Large intestine (tissue), 3 donors: Measurements from ENCODE around the gene SSX2IP. TPM values are rescaled to one million over a fixed set of nuclear protein-coding genes. Genes with fewer than 3 reads are reported as not detected.
A peak's percentile ranks its signal among the peaks of the same experiment; 100 is the strongest.

Experiments used
- DNase-seq, 2 donors: peaks; one replicate each; pipeline versions ENCODE4 v3.0.0 to v3.0.0-alpha.2; 2013
- H3K27ac ChIP-seq: one replicate; pipeline ENCODE4 v1.5.1; 2013; ENCODE audit warnings: low read length
- H3K27me3 ChIP-seq: 2 replicates; pipeline ENCODE4 v1.6.1; 2013; ENCODE audit warnings: low read length; ENCODE audit not compliant: control insufficient read depth, insufficient read depth
- H3K36me3 ChIP-seq: 2 replicates; pipeline ENCODE4 v1.6.1; 2013; ENCODE audit warnings: low read length; ENCODE audit not compliant: control insufficient read depth, insufficient read depth
- H3K4me1 ChIP-seq: one replicate; pipeline ENCODE4 v1.6.1; 2013; ENCODE audit warnings: low read length; ENCODE audit not compliant: control insufficient read depth, insufficient read depth
- H3K4me3 ChIP-seq: one replicate; pipeline ENCODE4 v1.5.1; 2013; ENCODE audit warnings: low read length
- H3K9me3 ChIP-seq: one replicate; pipeline ENCODE4 v1.6.1; 2013; ENCODE audit warnings: mild to moderate bottlenecking, low read depth, low read length, moderate library complexity; ENCODE audit not compliant: control insufficient read depth
- WGBS: methylation state at CpG from one replicate; pipeline ENCODE4 v1.1.5; 2013; ENCODE audit warnings: low lambda C conversion rate; ENCODE audit not compliant: insufficient coverage; 5-methylcytosine and 5-hydroxymethylcytosine counted together
- polyA plus RNA-seq: library from polyadenylated mRNA; unstranded; fragments of 120-200 nt; gene quantifications from one replicate; pipeline ENCODE4 v1.2.1, GENCODE V29; 2013

SSX2IP gene
- polyA plus RNA-seq, 1 donor = 96.4 TPM

DNA sequence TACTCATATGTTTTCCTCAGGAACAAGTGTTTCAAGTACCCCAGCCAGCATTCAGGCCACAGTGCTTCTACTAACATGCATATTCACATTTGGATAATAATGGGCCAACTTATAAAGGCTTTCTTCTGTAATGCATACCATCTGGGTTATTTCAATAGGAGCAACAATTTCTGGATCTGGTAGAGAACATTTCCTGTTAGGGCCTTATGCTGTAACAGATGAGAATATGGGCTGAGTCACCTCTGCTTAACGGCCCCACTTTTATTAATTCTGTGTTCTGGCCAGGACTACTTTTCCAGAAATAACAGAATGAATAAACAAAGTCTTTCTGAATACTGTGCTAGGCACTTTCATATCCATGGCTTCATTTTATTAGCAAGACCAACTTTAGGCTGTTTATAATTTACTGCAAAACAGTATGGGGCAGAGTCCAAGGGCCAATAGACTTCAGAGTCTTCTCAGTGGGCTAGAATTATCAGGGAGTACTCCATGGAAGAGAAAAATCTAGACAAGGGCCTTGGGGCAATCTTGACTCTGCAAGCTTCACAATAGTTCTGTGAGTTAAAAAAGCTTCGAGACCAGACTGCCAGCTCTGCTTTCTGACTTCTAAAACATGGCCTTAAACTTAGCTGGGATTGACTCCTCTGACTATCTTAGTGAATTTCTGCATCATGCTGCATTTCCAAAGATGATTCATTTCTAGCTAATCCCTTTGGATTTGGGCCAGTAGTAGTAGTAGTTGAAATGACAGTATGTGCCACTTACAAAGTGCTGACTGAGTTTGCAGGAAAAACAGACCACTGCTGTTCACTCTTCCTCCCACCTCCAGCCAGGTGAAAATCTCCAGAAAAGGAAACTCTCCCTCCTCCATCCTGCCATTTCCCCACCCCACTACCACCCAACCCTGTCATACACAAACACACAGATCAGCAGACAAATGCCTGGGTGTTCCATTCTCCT is 8.2 kb upstream of the SSX2IP start:
- WGBS = no CpG with 5 or more reads among the region's 2 CpGs
- no peak overlapping the region for H3K4me3 ChIP-seq
- H3K9me3 ChIP-seq = no peaks in the 10 kb centered on the region
- DNase-seq = peak in 1 of 2 donors; percentile 80
- H3K4me1 ChIP-seq = peaks cover 25% of the 10 kb centered on the region
- H3K27ac ChIP-seq = peak overlapping the region; percentile 83
- no peaks in the 10 kb centered on the region for H3K27me3 ChIP-seq
- H3K36me3 ChIP-seq = no peaks in the 10 kb centered on the region

DNA sequence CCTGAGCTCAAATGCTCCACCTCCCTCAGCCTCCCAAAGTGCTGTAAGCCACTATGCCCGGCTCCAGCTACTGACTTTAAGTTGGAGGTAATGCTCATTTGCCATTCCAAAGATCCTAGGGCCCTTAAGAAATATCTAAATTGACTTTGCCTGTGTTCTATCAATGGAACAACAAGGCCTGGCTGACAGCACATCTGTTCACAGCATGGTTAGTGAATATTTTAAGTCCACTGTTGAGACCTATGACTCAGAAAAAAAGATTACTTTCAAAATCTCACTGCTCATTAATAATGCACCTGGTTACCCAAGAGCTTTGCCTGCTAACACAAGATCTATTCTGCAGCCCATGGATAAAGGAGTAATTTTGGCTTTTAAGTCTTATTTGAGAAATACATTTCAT is 3.5 kb upstream of the SSX2IP start:
- WGBS = no CpG with 5 or more reads among the region's 1 CpG
- H3K27ac ChIP-seq = no peak overlapping the region
- peaks cover 21% of the 10 kb centered on the region for H3K4me1 ChIP-seq
- DNase-seq = no peak
- no peaks in the 10 kb centered on the region for H3K36me3 ChIP-seq
- H3K9me3 ChIP-seq = no peaks in the 10 kb centered on the region
- no peaks in the 10 kb centered on the region for H3K27me3 ChIP-seq
- no peak overlapping the region for H3K4me3 ChIP-seq

DNA sequence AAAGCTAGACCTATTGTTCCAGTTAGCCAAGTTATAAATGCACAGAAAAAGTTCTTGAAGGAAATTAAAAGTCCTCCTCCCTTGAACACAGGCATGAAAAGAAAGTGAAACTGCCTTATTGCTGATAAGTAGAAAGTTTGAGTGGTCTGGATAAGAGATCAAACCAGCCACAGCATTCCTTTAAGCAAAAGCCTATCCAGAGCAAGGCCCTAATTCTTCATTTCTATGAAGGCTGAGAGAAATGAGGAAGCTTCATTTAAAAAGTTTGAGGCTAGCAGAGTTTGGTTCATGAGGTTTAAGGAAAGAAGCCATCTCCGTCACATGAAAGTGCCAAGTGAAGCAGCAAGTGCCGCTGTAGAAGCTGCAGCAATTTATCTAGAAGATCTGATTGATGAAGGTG is 2.7 kb upstream of the SSX2IP start:
- Histone ChIP-seq H3K9me3 (no peaks in the 10 kb centered on the region), H3K27me3 (no peaks in the 10 kb centered on the region), H3K27ac (peak overlapping the region; percentile 54), H3K4me3 (no peak overlapping the region), H3K4me1 (peaks cover 13% of the 10 kb centered on the region), H3K36me3 (no peaks in the 10 kb centered on the region)
- WGBS = no CpG with 5 or more reads among the region's 2 CpGs
- DNase-seq = peak in 1 of 2 donors; percentile 78

DNA sequence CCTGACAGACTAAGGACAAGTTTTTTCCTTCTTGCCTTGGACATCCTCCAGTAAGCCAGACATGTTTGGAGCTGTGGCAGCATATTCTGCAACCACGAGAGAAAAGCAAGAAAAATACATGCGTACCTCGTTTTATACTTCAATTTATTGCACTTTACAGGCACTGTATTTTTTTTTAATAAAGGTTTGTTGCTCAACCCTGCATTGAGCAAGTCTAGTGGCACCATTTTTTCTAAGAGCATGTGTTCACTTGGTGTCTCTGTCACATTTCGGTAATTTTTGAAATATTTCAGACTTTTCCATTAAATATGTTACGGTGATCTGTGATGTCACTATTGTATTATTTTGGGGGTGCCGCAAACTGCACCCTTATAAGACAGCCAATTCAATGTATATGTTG is 2.1 kb upstream of the SSX2IP start:
- Histone ChIP-seq H3K4me1 (peaks cover 14% of the 10 kb centered on the region), H3K27ac (peak overlapping the region; percentile 54), H3K27me3 (no peaks in the 10 kb centered on the region), H3K36me3 (no peaks in the 10 kb centered on the region), H3K9me3 (no peaks in the 10 kb centered on the region), H3K4me3 (no peak overlapping the region)
- whole genome bisulfite sequencing = 81% methylated on average over 2 of the region's 6 CpGs
- no peak for DNase-seq

DNA sequence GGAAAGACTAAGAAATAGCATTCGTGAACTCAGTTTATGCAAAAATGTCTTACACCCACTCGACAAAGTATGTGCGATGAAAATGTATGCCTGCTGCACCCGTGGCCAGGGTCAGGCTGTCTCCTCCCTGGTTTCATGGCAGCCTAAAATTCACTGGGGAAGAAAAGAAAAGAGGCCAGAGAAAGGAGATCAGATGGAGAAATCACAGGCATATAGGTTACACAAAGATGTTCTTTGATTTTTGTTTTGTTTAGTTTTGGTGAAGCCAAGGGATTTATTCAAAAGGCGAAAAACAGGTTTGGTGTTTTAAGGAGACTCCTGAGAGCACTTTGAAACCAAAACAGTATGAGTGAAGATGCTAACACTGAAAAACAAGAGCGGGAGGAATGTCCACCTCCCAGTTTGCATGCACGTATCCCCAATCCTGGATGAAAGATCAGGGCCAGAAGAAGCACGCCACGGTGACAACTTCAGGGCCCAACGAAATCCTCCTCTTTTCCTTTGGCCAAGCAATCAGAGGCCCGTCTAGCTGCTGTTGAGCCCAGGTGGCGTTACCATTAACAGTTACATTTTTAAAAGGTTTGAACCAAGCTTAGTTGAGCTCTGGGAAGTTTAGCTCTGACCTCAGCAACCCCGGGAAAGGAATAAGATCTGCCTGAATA is 992 bp upstream of the SSX2IP start:
- Histone ChIP-seq H3K27ac (peak overlapping the region; percentile 95), H3K4me1 (peaks cover 16% of the 10 kb centered on the region), H3K4me3 (peak overlapping the region; percentile 87), H3K27me3 (no peaks in the 10 kb centered on the region), H3K36me3 (no peaks in the 10 kb centered on the region), H3K9me3 (no peaks in the 10 kb centered on the region)
- 89% methylated on average over 1 of the region's 13 CpGs for WGBS
- DNase-seq = no peak

DNA sequence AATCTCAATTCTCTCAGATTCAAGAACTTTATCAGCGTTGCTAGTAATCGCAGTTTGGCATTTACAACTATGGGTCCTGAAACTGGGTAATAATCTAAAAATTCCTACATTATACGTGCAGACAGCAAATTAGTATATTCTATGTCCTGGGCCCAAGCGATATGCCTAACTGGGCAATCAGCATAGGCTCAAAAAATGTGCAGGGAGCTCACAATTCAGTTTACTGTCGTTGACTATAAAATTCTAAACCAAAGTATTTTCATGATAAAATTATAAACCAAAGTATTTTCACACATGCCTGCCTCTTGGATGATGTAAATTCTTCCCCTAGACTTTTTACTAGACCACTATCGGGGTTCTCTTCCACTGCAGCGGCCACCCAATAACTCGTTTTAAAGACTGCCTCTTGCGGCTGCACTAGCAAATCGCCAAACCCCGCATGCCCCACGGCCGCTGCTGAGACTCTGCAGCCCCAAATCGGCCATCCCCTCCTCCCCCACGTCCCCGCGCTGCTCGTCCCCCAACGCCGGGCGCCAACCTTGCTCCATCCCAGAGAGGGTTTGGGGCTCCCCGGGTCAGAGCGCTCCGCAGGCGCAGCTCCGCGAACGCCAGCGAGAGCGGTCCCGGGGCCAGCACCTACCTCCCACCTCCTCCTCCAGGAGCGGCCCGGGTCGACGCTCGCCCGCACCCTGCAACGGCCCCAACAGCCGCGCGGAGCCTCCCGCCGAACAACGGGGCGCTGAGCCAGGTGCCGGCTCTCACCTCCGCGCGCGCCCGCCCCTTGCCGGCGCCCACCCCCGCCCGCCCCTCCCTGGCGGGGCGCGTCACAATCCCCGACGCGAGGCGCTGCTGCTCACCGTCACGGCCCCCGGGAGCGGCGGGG is 506 bp downstream of the SSX2IP start:
- Histone ChIP-seq H3K36me3 (no peaks in the 10 kb centered on the region), H3K9me3 (no peaks in the 10 kb centered on the region), H3K27me3 (no peaks in the 10 kb centered on the region), H3K4me1 (peaks cover 16% of the 10 kb centered on the region), H3K27ac (peak overlapping the region; percentile 94), H3K4me3 (peak overlapping the region; percentile 72)
- WGBS = no CpG with 5 or more reads among the region's 67 CpGs
- no peak for DNase-seq

DNA sequence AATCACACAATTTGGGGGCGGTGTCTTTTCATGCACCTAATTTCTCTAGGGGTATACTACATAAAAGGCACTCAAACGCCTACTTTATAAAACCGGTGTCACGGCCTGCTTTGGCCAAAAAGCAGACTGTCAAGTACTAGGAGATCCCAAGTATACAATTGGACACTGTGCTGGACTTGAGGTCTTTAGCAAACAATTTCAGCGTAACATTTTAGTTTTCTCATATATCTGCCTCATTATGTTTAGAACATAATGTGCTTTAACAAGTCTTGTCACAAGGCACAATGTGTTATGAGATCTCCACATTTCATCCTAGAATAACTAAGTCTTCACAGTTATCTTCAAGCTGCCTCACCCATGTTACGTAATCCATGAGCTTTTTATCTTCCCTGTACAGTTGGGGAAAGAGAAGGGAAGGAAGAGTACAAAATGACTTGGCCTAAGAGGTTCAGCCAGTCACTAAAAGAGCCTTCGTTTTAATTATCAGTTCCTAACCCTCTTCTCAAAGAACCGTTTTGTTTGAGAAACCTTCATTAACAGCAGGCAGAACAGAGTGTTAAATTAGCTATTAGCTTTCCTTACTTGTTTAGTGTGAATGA is 1.7 kb downstream of the SSX2IP start:
- peak overlapping the region; percentile 94 for H3K27ac ChIP-seq
- 92% methylated on average over 3 of the region's 8 CpGs for WGBS
- H3K4me3 ChIP-seq = peak overlapping the region; percentile 72
- no peaks in the 10 kb centered on the region for H3K9me3 ChIP-seq
- peaks cover 16% of the 10 kb centered on the region for H3K4me1 ChIP-seq
- no peaks in the 10 kb centered on the region for H3K27me3 ChIP-seq
- peak; percentile 71 to 84 for DNase-seq
- no peaks in the 10 kb centered on the region for H3K36me3 ChIP-seq

DNA sequence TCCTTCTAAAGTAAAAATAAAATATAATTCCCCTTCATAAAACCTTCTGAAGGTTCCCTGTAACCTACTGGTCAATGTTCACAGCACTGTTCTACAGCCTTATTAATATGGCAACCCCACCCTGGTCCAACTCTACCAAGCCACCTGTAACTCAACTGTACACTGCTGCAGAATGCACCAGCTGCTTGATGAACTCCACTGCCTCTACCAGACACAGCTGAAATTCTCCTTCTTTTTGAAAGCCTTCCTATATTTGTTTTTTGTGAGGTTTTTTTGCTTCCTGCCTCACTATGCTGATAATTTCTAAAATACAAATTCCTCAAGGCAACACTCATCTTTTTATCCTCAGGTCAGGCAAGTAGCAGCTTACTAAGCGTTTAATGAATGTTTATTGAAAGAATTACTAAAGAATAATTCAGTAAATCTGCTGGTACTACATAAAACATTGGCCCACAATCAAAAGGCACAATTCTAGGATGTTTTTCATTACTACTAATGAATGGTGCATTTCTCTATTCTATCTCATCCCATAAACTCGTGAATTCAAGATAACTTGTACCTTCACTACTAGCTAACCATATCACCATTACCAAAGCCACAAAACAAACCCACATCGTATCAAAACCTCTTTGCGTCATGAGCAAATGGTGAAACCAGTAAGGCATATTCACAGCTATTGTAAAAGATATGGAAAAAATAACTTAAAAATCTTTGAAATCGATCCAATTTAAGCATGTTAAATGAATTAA is 2.4 kb downstream of the SSX2IP start:
- WGBS = 100% methylated on average over 2 of the region's 5 CpGs
- Histone ChIP-seq H3K4me1 (peaks cover 16% of the 10 kb centered on the region), H3K27ac (peak overlapping the region; percentile 94), H3K27me3 (no peaks in the 10 kb centered on the region), H3K36me3 (no peaks in the 10 kb centered on the region), H3K9me3 (no peaks in the 10 kb centered on the region), H3K4me3 (peak overlapping the region; percentile 72)
- no peak for DNase-seq

DNA sequence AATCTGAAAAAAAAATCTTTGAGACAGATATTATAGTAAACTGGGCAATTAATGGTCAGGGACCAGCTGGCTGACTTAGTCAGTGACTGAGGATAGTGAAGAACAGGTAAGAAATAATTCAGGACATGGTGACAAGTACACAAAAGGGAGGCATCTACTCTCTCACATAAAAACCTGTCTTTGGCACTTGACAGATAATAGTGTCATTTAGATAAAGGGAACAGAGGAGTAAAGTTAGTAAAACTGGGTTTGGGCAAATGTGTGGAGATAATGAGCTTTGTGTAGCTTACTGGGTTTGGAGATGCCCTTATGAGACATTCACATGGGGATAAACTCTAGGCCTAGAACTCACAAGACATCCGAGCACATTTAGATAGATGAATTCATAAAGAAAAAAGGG is 4.0 kb downstream of the SSX2IP start:
- H3K4me1 ChIP-seq = peaks cover 7% of the 10 kb centered on the region
- no peaks in the 10 kb centered on the region for H3K27me3 ChIP-seq
- WGBS = 83% methylated on average over 1 of the region's 1 CpG
- no peaks in the 10 kb centered on the region for H3K36me3 ChIP-seq
- peak overlapping the region; percentile 9 for H3K27ac ChIP-seq
- H3K9me3 ChIP-seq = no peaks in the 10 kb centered on the region
- H3K4me3 ChIP-seq = no peak overlapping the region
- no peak for DNase-seq
